ENCODE data around the gene S100A7. TPM values are rescaled to one million over a fixed set of nuclear protein-coding genes. Genes with fewer than 3 reads are reported as not detected.

The S100A7 gene
- total RNA-seq, result not detected in 3 replicates

GRCh38 chr1:153460551-153460950 is at the start of gene S100A7:
TSS of gene S100A7 (minus strand) at chr1:153460651. CDS start at chr1:153459013, 1,638 bp downstream.
- H3K4me3 Mint-ChIP-seq, result no peak within 1 kb of the TSS
- H3K27me3 Mint-ChIP-seq (ENCODE audit: low read depth), result peaks cover 32% of the 10 kb centered on the region
- H3K9me3 Mint-ChIP-seq, result peaks cover 5% of the 10 kb centered on the region
- H3K36me3 Mint-ChIP-seq, result no peaks in the 10 kb centered on the region
- TF ChIP-seq, protein P1, sequence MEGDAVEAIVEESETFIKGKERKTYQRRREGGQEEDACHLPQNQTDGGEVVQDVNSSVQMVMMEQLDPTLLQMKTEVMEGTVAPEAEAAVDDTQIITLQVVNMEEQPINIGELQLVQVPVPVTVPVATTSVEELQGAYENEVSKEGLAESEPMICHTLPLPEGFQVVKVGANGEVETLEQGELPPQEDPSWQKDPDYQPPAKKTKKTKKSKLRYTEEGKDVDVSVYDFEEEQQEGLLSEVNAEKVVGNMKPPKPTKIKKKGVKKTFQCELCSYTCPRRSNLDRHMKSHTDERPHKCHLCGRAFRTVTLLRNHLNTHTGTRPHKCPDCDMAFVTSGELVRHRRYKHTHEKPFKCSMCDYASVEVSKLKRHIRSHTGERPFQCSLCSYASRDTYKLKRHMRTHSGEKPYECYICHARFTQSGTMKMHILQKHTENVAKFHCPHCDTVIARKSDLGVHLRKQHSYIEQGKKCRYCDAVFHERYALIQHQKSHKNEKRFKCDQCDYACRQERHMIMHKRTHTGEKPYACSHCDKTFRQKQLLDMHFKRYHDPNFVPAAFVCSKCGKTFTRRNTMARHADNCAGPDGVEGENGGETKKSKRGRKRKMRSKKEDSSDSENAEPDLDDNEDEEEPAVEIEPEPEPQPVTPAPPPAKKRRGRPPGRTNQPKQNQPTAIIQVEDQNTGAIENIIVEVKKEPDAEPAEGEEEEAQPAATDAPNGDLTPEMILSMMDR (IDR thresholded peaks at IDR 0.05; ENCODE audit: unreplicated experiment), result no peak
- no peak for DNase-seq (ENCODE audit: low spot score in 2 of 2, unreplicated experiment in 2 of 2)
- H3K4me1 Mint-ChIP-seq, result no peaks in the 10 kb centered on the region
- H3K27ac Mint-ChIP-seq, result no peak within 1 kb of the TSS

- H3K4me3 Mint-ChIP-seq, result no peak overlapping the region
- no peak overlapping the region for H3K27ac Mint-ChIP-seq
- TF ChIP-seq, protein P1 (IDR thresholded peaks at IDR 0.05; ENCODE audit: unreplicated experiment), result no peak
- H3K9me3 Mint-ChIP-seq, result no peaks in the 10 kb centered on the region
- no peaks in the 10 kb centered on the region for H3K27me3 Mint-ChIP-seq (ENCODE audit: low read depth)
- no peaks in the 10 kb centered on the region for H3K36me3 Mint-ChIP-seq
- DNase-seq (ENCODE audit: low spot score in 2 of 2, unreplicated experiment in 2 of 2), result no peak
- H3K4me1 Mint-ChIP-seq, result peaks cover 22% of the 10 kb centered on the region
Measured at GRCh38 chr1:153509729-153510354, 49.4 kb upstream of the S100A7 start.

DNA sequence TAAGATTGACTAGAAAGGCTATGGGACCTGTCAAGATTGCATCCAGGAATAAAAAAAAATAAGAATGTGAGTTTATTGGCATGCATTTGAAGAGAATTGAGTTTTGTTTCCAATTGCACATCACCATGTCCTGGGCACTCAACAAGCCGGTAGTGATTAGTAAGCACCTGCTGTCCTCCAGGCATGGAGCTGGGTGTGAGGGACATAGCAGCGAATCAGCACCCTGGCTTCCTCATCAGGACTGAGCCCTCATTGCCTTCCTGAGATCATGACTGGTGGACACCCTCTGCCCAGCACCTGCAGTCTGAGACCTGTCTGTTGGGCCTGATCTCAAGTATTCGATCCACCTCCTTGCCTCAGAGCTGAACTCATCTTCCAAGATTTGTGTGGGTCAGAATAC is 48.6 kb upstream of the S100A7 start:
- Mint-ChIP-seq H3K27ac (no peak overlapping the region), H3K4me1 (peaks cover 22% of the 10 kb centered on the region), H3K4me3 (no peak overlapping the region), H3K27me3 (ENCODE audit: low read depth) (no peaks in the 10 kb centered on the region), H3K36me3 (no peaks in the 10 kb centered on the region), H3K9me3 (no peaks in the 10 kb centered on the region)
- TF ChIP-seq, protein P1 (IDR thresholded peaks at IDR 0.05; ENCODE audit: unreplicated experiment), result no peak
- no peak for DNase-seq (ENCODE audit: low spot score in 2 of 2, unreplicated experiment in 2 of 2)

DNA sequence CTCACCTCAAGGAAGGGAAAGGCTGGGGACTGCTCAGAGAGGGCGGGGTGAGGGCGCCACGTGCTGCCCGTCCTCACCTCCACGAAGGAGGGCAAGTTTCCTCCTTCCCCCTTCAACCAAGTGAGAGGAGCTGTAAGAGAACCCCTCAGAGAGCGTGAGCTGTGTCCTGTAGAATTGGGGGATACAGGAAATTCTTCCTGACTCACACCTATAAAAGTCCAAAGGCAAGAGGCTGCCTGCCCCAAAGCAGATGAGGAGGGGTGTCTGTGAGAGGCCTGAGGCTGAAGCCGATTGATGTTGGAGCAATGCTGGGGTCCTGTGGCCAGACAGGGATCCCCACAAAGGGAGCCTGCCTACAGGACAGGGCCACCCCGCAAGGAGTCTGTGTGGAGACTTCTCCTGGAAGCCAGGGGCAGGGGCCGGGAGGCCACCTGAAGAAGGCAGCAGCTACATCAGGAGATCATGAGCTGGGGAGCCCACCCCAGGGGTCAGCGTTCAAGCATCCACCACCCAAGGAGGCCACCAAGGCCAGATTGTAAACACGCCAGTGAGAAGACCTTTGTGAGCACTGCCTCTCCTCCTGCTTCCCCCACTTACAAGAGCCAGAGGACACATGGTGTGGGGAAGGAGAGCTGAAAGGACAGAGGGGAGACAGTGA is 47.6 kb upstream of the S100A7 start:
- Mint-ChIP-seq H3K4me3 (no peak overlapping the region), H3K9me3 (no peaks in the 10 kb centered on the region), H3K27ac (no peak overlapping the region), H3K27me3 (ENCODE audit: low read depth) (no peaks in the 10 kb centered on the region), H3K36me3 (no peaks in the 10 kb centered on the region), H3K4me1 (peaks cover 22% of the 10 kb centered on the region)
- TF ChIP-seq, protein P1 (IDR thresholded peaks at IDR 0.05; ENCODE audit: unreplicated experiment), result no peak
- DNase-seq (ENCODE audit: low spot score in 2 of 2, unreplicated experiment in 2 of 2), result no peak

DNA sequence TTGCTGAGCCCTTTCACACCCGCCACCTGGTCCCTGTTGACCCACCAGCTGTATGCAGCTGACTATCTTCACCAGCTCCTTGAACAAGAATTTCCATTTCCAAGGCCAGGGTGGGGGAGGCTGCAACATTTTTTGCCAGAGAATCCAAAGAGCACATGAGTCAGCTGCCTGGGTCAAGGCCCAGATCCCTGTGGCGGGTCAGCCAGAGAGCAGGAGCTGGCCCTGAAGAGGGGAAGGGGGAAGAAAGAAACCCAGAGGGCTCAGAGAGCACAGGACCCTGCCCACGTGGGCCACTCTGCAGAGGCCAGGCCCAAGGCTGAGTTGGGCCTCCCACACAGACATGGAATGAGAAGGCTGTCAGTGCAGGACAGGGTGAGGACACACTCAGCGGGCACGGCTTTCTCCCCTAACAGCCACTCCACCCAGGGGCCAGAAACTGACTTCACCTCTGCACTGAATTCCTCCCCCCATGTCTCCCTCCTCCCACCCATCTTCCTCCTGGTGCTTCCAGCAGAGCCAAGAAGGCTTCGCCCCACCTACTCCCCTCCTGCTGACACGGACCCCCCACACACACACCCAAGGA is 46.5 kb upstream of the S100A7 start:
- H3K27ac Mint-ChIP-seq, result peak overlapping the region; percentile 87
- no peak for DNase-seq (ENCODE audit: low spot score in 2 of 2, unreplicated experiment in 2 of 2)
- H3K9me3 Mint-ChIP-seq, result no peaks in the 10 kb centered on the region
- TF ChIP-seq, protein P1 (IDR thresholded peaks at IDR 0.05; ENCODE audit: unreplicated experiment), result no peak
- H3K36me3 Mint-ChIP-seq, result no peaks in the 10 kb centered on the region
- H3K4me3 Mint-ChIP-seq, result no peak overlapping the region
- H3K27me3 Mint-ChIP-seq (ENCODE audit: low read depth), result no peaks in the 10 kb centered on the region
- peaks cover 22% of the 10 kb centered on the region for H3K4me1 Mint-ChIP-seq

Measured in mesothelial cell of epicardium (in vitro differentiated cells).